Measurements from ENCODE around the gene SCUBE3. TPM values are rescaled to one million over a fixed set of nuclear protein-coding genes. Genes with fewer than 3 reads are reported as not detected.
A peak's percentile ranks its signal among the peaks of the same experiment; 100 is the strongest.

Gene SCUBE3
- total and polyA plus RNA-seq, 9 of the 15 experiments (the other 6 are each of a cell fraction or from before 2014, with no cell fraction given) = 0.01 to 0.11 TPM; not detected in 7

DNA sequence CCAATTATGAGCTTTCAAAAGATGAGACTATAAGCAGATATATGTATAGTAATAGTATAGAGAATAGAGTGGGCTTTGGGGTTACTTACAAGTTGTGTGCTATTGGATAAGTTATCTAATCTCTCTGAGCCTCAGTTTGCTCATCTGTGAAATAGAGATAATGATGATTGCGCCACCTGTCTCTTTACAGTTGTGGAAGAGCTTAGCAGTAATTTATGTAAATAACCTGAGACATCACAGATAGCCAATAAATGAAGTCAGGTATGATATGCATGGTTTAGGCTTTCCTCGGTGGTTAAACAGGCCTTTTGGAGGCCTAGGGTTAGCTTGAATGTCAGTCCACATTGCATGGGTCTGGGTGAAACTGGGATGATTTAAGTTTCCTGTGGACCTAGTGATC is 29.8 kb upstream of the SCUBE3 start (continued):
- TF ChIP-seq, protein P1, sequence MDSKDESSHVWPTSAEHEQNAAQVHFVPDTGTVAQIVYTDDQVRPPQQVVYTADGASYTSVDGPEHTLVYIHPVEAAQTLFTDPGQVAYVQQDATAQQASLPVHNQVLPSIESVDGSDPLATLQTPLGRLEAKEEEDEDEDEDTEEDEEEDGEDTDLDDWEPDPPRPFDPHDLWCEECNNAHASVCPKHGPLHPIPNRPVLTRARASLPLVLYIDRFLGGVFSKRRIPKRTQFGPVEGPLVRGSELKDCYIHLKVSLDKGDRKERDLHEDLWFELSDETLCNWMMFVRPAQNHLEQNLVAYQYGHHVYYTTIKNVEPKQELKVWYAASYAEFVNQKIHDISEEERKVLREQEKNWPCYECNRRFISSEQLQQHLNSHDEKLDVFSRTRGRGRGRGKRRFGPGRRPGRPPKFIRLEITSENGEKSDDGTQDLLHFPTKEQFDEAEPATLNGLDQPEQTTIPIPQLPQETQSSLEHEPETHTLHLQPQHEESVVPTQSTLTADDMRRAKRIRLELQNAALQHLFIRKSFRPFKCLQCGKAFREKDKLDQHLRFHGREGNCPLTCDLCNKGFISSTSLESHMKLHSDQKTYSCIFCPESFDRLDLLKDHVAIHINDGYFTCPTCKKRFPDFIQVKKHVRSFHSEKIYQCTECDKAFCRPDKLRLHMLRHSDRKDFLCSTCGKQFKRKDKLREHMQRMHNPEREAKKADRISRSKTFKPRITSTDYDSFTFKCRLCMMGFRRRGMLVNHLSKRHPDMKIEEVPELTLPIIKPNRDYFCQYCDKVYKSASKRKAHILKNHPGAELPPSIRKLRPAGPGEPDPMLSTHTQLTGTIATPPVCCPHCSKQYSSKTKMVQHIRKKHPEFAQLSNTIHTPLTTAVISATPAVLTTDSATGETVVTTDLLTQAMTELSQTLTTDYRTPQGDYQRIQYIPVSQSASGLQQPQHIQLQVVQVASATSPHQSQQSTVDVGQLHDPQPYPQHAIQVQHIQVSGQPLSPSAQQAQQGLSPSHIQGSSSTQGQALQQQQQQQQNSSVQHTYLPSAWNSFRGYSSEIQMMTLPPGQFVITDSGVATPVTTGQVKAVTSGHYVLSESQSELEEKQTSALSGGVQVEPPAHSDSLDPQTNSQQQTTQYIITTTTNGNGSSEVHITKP (IDR thresholded peaks at IDR 0.05; ENCODE audit: partially characterized antibody) = no peak
- TF ChIP-seq KDM2B (CRISPR knock-in tag; IDR thresholded peaks at IDR 0.05) (no peak), ERF (CRISPR knock-in tag; IDR thresholded peaks at IDR 0.05) (no peak), ARID1B (IDR thresholded peaks at IDR 0.05) (peak; percentile 86), CC2D1A (IDR thresholded peaks at IDR 0.05) (peak; percentile 19; the same call in 1 of the 2 replicates), CCNT2 (IDR thresholded peaks at IDR 0.05; ENCODE audit: borderline replicate concordance, extremely low read depth, insufficient read length, low read depth, low read length) (peak; percentile 73), HMGN3 (IDR thresholded peaks at IDR 0.05; ENCODE audit: borderline replicate concordance, extremely low read depth, insufficient read length, low read depth, low read length) (peak; percentile 50), TAL1 (IDR thresholded peaks at IDR 0.05) (peak; percentile 91), ZNF561 (CRISPR knock-in tag; conservative IDR thresholded peaks at IDR 0.05) (no peak), BCL6 (CRISPR knock-in tag; IDR thresholded peaks at IDR 0.05) (no peak), ETS2 (tag; IDR thresholded peaks at IDR 0.05; ENCODE audit: borderline replicate concordance, poor library complexity, severe bottlenecking) (no peak), DMBX1 (CRISPR knock-in tag; IDR thresholded peaks at IDR 0.05; ENCODE audit: borderline replicate concordance) (no peak), NFE2L1 (tag; IDR thresholded peaks at IDR 0.05; ENCODE audit: borderline replicate concordance, low read depth) (no peak), ZNF224 (CRISPR knock-in tag; IDR thresholded peaks at IDR 0.05) (no peak), FOXA3 (CRISPR knock-in tag; conservative IDR thresholded peaks at IDR 0.05 in 1 of 2, IDR thresholded peaks at IDR 0.05 in 1 of 2) (peak; percentile 55 to 82), SMARCA5 (IDR thresholded peaks at IDR 0.05) (peak; percentile 31; the same call in 1 of the 2 replicates), TARDBP (IDR thresholded peaks at IDR 0.05) (no peak; the same call in 1 of the 2 replicates), RBM25 (IDR thresholded peaks at IDR 0.05; ENCODE audit: low read depth, low read length, severe bottlenecking) (peak; percentile 97), CBFA2T3 (IDR thresholded peaks at IDR 0.05) (peak; percentile 90)
- TF ChIP-seq, protein P2, sequence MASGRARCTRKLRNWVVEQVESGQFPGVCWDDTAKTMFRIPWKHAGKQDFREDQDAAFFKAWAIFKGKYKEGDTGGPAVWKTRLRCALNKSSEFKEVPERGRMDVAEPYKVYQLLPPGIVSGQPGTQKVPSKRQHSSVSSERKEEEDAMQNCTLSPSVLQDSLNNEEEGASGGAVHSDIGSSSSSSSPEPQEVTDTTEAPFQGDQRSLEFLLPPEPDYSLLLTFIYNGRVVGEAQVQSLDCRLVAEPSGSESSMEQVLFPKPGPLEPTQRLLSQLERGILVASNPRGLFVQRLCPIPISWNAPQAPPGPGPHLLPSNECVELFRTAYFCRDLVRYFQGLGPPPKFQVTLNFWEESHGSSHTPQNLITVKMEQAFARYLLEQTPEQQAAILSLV (tag; IDR thresholded peaks at IDR 0.05) = 0 out of 2 replicates have a peak, but pooled peaks have one; percentile 48
- TF ChIP-seq, protein P3, sequence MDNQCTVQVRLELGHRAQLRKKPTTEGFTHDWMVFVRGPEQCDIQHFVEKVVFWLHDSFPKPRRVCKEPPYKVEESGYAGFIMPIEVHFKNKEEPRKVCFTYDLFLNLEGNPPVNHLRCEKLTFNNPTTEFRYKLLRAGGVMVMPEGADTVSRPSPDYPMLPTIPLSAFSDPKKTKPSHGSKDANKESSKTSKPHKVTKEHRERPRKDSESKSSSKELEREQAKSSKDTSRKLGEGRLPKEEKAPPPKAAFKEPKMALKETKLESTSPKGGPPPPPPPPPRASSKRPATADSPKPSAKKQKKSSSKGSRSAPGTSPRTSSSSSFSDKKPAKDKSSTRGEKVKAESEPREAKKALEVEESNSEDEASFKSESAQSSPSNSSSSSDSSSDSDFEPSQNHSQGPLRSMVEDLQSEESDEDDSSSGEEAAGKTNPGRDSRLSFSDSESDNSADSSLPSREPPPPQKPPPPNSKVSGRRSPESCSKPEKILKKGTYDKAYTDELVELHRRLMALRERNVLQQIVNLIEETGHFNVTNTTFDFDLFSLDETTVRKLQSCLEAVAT (IDR thresholded peaks at IDR 0.05) = no peak
- TF ChIP-seq, protein P4, sequence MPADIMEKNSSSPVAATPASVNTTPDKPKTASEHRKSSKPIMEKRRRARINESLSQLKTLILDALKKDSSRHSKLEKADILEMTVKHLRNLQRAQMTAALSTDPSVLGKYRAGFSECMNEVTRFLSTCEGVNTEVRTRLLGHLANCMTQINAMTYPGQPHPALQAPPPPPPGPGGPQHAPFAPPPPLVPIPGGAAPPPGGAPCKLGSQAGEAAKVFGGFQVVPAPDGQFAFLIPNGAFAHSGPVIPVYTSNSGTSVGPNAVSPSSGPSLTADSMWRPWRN (IDR thresholded peaks at IDR 0.05; ENCODE audit: low read depth) = 0 out of 2 replicates have a peak, but pooled peaks have one; percentile 23
- TF ChIP-seq, protein P5, sequence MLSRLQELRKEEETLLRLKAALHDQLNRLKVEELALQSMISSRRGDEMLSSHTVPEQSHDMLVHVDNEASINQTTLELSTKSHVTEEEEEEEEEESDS (CRISPR knock-in tag; IDR thresholded peaks at IDR 0.05) = no peak
